Endometrial microvascular endothelial cells (primary cell): ENCODE data around the gene SHROOM4. TPM values are rescaled to one million over a fixed set of nuclear protein-coding genes. Genes with fewer than 3 reads are reported as not detected.

Experiments used
- in situ Hi-C: cut with HindIII; loops from 2 replicates; pipeline ENCODE4 v1.10.0; 2017; ENCODE audit warnings: low sequenced_read_pairs, low pct_unique_long_range_greater_than_20kb; ENCODE audit errors: inconsistent ontology term
- total RNA-seq: library from RNA; depleted of rRNA; stranded (reverse); fragments of >200 nt; gene quantifications from one replicate; pipeline ENCODE4 v1.2.3, GENCODE V29; 2015; ENCODE audit errors: inconsistent ontology term

SHROOM4 gene
- total RNA-seq, 1 donor from 2014 or later = 24.0 TPM

DNA sequence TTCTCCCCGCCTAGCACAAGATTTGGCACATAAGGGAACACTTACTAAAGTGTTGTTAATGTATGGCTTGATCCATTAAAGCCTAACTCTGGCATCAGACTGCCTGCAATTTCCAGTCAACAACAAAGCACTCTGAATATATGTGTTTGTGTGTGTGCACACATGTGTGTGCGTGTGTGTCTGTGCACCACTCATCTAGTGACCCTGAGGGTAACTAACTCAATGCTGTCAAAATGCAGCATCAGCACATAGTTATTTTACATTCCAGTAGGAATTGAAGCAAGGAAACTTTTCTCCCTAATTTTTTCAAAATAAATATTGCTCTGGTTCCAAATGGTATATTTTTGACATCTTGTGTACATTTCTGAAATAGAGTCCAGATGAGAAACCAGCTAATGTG lies 94.4 kb downstream of the SHROOM4 start:
- in situ Hi-C loops = no loop called here

GRCh38 chrX:50718776-50719175 lies 95.2 kb downstream of the SHROOM4 start:
- in situ Hi-C loops = no loop called here

DNA sequence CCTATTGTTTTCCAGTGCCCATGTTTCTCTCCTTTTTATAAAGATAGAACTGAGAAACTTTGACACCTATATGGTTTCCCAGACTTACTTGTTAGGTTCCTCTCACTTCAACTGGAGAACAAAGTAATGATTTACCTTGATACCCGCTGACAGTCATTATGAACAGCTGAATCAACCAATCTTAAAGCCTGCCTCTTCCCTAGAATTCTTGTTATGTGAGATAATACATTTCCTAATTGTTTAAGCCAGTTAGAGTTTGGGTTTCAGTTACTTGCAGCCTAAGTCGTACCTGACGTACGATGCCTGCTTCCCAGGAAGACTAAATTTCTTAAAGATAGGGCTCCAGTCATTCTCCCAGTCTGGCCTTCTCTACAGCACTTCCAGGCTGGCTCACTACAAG lies 97.3 kb downstream of the SHROOM4 start:
- in situ Hi-C loops = no loop called here

GRCh38 chrX:50712777-50713176 lies 101.2 kb downstream of the SHROOM4 start:
- in situ Hi-C loops = no loop called here

- in situ Hi-C loops = no loop called here
Observed at GRCh38 chrX:50711907-50712306, 102.1 kb downstream of the SHROOM4 start.

- in situ Hi-C loops = no loop called here
Observed at GRCh38 chrX:50707955-50708699, 105.9 kb downstream of the SHROOM4 start.

DNA sequence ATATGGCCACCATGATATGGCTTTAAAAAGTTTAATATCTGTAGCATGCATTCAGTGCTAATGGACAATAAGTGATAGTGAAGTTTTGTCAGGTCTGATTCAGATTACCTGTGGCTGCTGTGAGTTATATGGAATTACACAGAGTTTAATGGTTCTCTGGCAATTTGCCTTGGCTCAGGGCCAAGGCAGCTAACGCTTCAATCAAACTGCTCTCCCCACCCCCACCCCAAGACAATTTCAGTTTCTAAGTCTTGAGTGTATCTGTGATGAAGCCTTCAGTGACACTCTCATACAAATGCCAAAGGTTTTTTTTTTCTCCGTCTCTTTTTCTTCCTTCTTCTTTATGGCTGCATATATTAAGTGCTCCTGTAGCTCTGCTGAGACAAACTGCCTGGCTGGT lies 106.6 kb downstream of the SHROOM4 start:
- in situ Hi-C loops = no loop called here

DNA sequence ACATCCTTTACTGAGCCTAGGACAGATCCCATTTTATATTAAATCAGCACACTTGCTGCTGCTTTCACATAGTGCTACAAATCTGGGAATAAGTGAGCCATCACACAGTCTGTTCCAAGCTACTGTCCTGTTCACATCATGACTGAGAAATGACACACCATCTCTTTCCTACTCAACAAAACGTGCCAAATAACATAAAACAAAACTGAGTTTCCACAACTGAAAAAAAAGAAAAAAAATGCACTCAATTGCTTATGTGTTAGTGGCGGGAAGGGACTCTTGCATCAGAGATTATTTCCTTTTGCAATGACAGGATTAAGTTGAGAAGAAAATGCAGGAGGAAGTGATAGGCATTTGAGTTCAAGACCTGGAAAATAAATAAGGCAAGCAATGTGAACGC lies 109.0 kb downstream of the SHROOM4 start:
- in situ Hi-C loops = no loop called here

DNA sequence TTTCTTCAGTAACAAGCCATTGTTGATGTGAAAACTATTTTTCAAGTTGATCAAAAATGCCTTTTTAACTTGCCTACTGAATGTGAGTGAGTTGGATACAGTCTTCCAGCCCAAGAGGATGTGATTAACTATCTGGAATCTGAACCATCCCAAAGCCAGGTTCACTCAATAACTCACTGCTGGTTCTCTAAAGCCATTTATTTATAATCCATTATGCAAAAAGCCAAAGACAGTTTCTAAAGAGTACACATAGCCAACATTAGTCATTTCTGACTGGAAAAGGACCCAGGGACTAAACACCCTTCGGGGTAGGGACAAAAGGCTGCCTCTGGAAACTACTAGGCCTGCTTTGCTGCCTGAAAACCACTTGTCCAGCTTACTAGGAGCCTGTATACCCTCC lies 109.6 kb downstream of the SHROOM4 start:
- in situ Hi-C loops = no loop called here

- in situ Hi-C loops = no loop called here
Observed at GRCh38 chrX:50700921-50701320, 113.1 kb downstream of the SHROOM4 start.

GRCh38 chrX:50698944-50699343 lies 115.0 kb downstream of the SHROOM4 start:
- in situ Hi-C loops = no loop called here

DNA sequence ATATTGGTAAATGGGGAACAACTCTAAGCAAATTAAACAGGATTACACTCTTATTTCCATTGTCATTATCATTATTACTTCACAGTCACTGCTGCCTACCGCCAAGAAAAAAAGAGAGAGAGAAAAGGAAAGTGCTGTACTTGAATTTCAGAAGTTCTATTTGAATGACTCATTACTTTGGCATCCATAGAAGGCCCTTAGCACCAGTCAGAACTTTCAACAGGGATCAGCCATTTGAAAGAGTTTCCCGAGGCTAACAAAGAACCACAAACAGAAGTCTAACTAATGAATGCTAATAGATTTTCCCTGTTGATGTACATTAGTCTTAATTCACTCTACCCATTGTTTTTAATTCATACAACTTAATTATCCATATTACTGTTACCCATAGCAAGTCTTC lies 116.3 kb downstream of the SHROOM4 start:
- in situ Hi-C loops = no loop called here

DNA sequence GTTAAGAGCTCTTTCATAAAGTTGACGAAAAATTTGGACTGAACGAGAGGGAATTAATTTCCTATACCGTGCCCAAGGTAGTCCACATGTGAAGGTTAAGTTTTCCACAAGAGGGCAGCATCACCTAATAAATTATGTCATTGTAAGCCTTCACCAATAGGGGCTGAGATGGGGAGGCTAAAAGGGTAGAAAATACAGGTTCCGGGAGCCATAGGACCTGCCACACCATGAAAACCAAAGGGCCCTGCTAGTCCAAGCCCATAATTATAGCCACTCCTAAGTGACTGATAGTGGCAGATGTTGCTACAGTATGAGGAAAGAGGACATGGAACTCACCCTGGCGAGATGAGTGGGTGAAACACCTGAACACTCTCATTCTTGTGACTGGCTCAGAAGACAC lies 122.2 kb downstream of the SHROOM4 start:
- in situ Hi-C loops = no loop called here

DNA sequence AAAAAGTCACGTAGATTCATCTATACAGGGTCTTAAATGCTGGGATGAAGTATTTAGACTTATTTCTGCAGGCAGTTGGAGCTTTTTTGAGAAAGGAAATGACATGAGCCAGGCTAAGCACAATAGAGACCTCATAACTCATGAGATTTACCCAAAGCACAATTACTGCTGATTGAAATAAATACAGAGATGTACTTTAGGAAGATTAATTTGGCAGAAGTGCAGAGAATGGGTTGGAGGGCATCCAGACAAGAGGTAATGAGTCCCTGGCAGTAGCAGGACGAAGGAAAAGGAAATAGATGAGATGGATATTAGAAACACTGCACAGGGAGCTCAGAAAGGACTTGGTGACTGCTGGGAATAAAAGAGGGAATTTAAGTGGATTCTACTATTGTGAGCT lies 129.1 kb downstream of the SHROOM4 start:
- in situ Hi-C loops = no loop called here

DNA sequence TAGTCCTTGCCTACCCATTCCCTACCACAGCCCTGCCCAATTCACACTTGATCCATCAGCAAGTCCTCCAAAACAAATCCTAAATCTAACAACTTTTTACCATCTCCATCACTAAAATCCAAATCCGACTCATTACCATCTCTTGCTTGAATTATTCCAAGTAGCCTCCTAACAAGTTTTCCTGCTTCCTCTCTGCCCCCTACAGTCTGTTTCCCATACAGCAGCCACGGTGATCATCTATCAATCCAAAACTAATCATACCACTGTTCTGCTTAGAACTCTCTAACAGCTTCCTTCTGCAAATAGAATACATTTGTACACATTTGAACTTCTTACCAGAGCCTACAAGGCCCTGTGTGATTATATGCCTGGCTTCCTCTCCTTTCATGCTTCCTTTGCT lies 133.0 kb downstream of the SHROOM4 start:
- in situ Hi-C loops = no loop called here

- in situ Hi-C loops = no loop called here
Observed at GRCh38 chrX:50677789-50678188, 136.2 kb downstream of the SHROOM4 start.

DNA sequence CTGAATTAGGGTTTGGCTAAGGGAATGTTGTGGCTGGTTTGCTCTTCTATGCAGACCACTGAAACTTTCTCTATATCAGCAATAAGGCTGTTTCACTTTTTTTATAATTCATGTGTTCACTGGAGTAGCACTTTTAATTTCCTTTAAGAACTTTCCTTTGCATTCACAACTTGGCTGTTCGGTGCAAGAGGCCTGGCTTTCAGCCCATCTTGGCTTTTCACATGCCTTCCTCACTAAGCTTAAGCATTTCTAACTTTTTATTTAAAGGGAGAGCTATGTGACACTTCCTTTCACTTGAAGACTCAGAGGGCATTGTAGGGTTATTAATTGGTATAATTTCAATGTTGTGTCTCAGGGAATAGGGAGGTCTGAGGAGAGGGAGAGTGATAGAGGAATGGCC lies 142.3 kb downstream of the SHROOM4 start:
- in situ Hi-C loops = no loop called here

DNA sequence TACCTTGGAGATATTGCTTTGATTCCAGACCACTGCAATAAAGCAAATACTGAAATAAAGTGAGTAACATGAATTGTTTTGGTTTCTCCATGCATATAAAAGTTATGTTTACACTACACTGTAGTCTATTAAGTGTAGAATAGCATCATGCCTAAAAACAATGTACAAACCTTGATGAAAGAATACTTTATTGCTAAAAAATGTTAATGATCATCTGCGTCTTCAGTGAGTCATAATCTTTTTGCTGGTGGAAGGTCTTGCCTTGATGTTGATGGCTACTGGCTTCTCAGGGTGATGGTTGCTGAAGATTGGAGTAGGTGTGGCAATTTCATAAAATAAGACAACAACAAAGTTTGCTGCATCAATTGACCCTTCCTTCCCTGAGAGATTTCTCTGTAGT lies 145.1 kb downstream of the SHROOM4 start:
- in situ Hi-C loops = no loop called here

DNA sequence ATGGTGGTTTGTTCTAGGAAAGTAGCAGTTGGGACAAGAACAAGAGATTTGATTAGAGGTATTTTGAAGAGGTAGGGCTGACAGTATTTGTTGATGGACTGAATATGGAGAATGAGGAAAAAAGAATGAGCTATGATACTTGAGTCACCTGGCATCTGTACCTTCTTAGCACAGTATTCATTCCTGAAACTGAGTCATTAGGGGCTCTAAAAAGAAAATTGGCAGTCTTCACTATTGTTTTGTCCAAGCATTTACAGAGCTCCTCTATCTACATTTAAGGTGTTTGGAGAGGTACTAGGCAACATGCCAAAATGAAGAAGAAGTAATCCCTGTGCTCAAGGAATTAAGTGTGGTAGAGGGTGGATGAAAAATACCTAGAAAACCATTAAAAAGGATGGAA lies 165.8 kb downstream of the SHROOM4 start:
- in situ Hi-C loops = no loop called here

DNA sequence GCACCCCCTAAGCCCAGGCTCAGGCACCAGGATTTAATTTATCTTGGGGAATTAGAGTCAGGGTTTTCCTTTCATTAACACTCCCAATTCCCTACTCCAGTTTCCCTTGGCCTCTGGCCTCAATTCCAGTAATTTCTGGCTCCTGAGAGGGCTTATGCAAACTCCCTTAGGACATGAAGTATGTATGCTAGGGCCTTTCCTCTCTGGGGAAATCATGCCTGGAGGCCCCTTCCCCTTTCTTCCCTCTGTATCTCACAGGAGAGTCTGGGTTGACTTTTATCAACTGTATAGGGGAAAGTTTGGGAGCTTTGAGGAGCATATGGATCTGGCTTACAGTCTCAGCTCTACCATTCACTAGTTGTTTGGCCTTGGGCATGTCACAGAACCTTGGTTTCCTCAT lies 169.5 kb downstream of the SHROOM4 start:
- in situ Hi-C loops = no loop called here

GRCh38 chrX:50643525-50644137 lies 170.4 kb downstream of the SHROOM4 start:
- in situ Hi-C loops = no loop called here
